Measurements from ENCODE around the gene UBL5.

Gene UBL5

DNA sequence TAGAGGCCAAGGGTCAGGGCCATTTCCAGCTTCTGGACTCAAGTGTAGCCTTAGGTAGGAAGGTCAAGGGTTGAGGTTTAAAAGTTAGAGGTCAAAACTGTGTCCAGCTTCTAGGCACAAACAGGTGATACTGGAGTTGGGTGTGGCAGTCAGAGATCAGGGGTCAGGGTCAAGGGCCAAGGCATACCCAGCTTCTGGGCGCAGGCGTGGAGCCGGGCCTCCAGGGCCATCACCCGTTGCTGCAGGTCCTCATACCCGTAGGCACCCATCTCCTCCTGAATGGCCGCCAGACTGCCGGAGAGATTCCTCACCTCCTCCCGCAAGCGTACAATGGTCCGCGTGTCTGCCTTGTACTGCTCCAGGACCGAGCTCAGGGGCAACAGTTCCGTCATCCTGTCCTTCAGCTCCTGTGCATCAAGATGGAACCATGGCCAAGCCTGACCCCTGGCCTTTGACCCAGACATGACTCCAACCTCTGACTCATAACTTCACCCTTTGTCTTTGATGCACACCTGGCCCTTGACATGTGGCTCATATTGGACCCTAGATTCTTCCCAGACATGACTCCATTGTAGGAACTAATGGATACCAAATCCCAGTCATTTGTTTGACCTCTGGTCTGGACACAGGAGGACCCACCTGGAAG is 29.5 kb downstream of the UBL5 start:
- DNase-seq: no peak

DNA sequence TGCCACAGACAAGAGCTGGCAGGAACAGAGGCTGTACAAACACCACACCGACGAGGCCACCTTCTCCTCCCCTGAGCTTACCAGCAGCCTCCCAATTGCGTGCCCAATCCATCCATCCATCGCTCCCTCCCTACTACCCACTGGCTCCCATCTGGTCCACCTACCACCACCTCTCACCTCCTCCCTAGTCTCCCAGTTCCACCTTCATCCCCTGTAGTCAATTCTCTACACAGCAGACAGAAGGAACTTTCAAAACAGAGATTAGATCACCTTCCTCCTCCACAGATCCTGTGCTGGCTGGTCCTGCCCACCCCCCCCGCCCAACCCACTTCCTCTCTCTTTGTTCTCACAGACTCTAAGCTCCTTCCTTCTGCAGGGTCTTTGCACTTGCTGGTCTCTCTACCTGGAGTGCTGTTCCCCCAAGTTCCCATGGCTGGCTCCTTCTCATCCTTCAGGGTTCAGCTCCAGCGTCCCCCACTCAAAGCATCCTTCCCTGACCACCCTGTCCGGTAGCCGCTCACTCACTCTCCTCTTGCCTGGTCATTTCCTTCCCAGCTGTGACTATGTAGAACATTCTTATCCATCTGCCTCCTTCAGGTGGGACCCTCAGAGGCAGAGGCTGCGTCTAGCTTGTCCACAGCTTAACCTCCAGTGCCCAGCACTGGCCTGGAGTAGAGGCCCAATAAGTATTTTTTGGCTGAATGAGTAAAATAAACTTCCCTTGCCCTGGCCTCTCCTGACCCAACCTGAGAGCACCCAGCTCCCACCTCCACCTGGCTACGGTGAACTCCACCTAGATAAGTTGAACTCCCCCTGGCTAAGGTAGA is 30.4 kb downstream of the UBL5 start:
- peak; percentile 5 for DNase-seq

DNA sequence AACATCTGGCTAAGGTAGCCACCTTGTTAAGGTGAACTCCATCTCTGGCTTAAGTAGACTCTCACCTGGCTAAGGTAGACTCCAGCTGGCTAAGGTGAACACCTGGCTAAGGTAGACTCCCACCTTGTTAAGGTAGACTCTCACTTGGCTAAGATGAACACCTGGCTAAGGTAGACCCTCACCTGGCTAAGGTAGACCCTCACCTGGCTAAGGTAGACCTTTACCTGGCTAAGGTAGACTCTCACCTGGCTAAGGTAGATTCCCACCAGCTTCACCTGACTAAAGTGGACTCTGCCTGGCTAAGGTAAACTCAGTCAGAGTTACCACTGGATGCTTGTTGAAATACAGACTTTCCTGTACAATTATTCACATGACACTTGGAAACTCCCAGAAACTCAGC is 31.0 kb downstream of the UBL5 start:
- DNase-seq: no peak

DNA sequence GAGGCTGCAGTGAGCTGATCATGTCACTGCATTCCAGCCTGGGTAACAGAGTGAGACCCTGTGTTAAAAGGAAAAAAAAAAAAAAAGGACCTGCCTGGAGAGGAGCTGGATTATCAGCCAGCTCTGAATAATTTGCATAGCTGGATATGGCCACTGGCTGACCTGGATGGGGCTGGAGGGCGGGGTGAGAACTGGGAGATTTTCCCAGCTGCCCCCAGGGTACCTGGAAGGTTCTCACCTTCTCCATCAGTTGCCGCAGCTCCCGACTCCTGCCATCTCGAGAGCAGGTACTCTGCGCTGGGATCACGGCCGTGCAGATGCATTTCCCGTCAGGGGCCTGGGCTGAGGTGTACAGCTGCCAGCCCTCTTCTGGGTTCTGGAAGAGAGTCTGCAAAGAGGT is 32.7 kb downstream of the UBL5 start:
- no peak for DNase-seq

DNA sequence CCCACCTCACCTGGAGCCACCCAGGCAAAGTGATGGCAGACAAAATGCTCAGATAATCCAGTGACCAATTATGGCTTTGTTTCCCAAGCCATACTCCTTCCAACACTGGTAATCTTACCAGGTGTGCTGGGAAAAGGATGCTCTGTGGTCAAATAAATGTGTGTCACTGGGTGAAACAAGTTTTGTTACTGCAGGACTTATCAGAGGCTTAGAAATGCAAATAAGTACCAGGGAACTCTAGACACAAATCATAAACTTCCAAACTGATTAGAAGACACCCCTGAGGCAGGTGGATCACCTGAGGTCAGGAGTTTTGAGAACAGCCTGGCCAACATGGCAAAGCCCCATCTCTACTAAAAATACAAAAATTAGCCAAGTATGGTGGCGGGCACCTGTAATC is 33.8 kb downstream of the UBL5 start:
- no peak for DNase-seq

DNA sequence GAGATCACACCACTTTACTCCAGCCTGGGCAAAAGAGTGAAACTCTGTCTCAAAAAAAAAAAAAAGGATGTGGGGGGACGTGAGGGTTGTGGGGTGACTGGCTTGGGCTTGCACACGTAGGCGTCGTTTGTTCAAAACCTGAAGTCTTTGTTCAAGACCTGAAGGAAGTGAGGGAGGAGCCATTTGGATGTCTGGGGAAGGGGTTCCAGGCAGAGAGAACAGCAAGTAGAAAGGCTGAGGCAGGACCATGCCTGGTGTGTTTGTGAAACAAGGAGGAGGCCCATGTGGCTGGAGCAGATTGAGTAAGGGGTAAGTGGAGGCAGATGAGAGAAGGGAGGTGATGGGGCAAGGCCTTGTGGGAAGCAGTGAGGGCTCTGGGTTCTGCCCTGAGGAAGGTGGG is 35.2 kb downstream of the UBL5 start:
- DNase-seq: no peak

DNA sequence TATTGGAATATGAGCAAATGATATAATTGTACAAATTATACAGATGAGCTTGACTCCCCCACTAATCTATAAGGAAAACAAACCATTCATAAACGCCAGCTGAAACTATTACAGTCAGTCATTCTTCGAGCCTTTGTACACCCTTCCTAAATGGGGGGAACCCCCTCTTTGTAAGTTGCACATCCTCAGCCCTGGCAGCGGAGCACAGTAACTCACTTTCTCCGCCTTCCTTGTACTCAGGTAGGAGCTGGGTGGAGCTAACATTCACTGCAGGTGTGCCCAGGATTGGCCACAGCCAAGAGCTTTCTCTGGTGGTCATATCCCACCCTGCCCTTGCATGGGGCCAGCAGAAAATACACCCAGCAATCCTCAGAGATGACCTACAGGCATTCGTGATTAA is 36.0 kb downstream of the UBL5 start:
- DNase-seq: no peak

DNA sequence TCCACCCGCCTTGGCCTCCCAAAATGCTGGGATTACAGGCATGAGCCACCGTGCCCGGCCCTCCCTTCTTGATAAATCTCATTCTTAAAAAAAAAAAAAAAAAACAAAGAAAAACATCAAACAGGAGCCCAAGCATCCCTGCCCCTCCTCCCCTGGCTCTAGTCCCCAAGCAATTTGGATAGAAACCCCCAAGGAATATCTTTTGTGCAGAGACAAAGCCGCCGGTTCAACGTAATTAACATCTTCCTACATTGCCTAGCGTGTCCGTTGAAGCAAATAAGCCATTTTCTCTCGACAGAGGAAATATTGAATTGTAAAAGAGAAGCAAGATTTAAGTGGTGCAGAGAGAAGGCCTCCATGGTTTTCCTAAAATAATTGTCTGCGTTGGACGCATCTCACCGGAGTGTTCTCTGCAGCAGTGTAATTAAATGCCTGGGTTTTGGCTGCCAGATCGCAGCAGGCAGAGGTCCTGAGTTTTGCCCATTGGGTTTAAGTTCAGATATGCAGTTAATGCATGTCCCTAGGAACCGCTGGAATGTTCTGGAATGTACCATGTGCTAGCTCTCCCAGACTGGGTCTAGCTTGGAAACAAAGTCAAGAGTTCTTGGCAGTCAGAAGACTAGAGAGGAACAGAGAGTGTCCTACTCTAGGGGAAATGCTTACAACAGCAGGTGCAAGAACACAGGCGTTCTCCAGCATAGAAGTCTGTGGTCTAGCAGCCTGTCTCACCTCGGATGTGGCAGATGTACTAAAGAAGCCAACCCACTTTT is 38.2 kb downstream of the UBL5 start:
- peak; percentile 48 for DNase-seq

DNA sequence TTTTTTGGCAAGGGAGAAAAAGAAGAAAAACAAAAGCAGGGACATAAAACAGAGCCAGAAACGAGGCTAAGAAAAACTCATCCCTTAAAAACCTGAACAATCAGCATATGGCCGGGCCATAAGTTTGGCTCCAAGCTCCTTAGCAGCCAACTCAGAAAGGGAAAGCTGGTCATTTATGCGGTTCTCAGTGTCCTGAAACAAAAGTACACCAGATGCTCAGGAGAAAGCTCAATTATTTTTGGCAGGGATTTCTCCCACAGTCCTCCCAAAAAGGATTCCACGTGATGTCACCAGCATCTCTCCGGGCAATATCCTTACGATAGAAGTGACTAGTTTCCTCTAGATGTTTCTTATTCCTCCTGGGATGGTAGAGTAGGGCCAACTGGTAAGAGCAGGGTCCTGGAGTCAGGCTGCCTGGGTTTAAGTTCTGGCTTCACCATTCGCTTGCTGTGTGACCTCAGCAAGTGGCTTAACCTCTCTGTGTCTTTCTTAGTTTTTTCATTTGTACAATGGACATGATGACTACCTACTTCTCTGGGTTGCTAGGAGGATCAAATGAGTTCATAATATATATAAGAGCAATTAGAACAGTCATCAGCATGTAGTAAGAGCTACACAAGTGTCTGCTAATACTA is 41.4 kb downstream of the UBL5 start:
- DNase-seq: no peak

DNA sequence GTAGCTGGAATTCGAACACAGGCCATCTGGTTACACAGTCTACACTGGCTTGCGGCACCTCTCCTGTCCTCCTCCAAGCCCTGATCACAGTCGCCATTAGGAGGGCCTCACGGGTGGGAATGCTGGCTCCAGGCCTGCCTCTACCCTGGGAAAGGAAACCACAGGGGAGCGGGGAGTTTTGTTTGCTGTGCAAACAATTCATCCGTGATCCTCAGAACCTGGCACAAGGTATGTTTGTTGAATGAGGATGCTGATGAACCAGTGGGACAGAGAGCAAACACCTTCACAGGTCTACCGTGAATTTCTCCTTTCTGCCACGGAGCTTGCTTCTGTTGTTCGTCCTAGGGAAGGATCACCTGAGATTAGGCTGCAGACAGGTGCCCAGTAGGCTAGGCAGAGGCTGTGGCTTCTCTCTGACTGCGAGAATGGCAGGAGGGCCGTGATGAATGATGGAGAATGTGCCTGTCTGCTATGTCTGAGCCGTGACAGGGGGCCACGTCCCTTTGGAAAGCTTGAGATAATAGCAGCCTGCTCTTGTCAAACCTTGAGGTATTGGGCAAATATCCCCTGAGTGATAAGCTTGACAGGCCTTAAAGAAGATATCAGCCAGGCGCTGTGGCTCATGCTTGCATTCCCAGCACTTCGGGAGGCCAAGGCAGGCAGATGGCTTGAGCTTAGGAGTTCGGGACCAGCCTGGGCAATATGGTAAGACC is 44.1 kb downstream of the UBL5 start:
- no peak for DNase-seq

DNA sequence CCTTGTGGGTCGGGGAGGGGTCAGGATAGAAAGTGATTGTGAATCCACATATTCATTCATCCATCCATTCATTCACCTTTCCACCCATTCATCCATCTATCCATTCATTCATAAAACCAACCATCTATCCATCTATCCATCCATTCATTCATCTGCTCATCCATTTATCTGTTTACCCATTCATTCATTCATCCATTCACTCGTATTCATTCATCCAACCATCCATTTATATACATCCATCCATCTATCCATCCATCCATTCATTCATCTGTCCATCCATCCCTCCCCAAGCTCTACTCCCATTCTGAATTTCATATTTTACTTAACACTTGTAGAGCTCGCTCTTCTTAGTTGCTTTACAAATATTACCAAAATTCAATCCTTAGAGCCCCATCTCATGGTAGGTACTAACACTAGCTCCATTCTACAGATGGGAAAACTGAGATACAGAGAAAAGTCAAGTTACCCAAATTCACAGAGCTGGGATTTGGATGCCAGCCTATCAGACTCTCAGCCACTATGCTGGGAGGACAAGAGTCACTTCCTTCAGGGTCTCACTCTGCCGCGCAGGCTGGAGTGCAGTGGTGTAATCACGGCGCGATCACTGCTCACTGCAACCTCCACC is 45.0 kb downstream of the UBL5 start:
- no peak for DNase-seq

DNA sequence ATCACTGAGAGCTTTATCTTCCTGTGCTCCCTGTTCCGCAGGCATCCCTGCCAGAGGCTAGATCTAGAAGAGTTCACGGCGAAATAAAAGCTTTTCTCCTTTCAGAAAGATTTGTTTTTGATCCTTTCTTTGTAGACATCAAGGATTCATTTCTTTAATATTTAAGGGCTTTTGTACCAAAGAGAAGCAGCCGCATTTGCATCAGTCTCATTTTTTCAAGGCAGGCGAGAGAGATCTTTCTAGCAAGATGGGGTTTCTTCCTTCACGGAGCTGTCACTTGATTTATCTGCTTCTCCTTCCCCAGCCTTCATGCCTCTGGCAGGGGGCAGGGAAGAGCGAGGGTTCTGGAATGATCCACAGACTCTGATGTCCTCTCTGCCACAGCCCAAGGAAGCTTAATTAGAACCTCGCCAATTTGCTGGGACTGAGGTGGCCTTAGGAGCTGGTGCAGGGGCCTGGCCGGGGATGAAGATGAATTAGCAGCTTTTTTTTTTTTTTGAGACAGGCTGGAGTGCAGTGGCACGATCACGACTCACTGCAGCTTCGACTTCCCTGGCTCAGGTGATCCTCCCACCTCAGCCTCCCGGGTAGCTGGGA is 47.4 kb downstream of the UBL5 start:
- DNase-seq: no peak

DNA sequence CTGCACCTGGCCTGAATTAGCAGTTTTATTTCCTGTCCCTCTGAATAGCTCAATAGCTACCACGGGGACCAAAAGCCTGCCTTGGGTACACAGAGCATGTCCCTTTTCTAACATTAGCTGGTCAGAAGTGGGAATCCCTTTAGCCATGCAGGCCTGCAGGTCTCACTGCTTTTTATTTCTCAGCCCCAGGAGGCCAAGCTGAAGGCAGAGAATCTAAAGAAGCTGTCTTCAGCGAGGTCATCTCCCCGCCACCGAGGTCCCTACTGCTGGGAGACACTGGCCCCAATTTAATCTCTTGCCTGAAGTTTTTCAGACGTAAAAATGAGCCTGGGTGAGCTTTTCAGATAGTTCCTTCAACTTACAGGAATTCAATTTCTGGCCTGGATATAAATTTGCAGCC is 48.1 kb downstream of the UBL5 start:
- DNase-seq: no peak

DNA sequence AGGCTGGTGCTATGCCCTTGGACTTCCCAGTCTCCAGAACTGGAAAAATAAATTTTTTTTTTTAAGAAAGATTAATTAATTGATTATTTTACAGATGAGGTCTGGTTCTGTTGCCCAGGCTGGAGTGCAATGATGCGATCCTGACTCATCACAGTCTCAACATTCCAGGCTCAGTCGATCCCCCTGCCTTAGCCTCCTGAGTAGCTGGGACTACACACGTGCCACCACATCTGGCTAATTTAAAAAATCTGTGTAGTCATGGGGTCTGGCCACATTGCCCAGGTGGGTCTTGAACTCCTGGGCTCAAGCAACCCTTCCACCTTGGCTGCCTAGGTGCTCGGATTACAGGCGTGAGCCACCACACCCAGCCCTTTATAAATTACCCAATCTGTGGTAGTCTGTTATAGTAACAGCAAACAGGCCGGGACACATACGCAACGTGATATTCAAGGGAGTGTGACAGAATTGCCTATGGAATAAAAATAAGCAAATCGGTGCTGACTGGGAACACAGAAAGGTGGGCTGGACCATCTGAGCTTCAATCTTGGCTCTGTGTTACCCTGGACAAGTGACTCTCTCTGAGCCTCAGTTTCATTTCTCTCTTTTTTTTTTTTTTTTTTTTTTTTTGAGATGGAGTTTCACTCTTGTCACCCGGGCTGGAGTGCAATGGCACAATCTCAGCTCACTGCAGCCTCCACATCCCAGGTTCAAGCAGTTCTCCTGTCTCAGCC is 50.2 kb downstream of the UBL5 start:
- DNase-seq: no peak

DNA sequence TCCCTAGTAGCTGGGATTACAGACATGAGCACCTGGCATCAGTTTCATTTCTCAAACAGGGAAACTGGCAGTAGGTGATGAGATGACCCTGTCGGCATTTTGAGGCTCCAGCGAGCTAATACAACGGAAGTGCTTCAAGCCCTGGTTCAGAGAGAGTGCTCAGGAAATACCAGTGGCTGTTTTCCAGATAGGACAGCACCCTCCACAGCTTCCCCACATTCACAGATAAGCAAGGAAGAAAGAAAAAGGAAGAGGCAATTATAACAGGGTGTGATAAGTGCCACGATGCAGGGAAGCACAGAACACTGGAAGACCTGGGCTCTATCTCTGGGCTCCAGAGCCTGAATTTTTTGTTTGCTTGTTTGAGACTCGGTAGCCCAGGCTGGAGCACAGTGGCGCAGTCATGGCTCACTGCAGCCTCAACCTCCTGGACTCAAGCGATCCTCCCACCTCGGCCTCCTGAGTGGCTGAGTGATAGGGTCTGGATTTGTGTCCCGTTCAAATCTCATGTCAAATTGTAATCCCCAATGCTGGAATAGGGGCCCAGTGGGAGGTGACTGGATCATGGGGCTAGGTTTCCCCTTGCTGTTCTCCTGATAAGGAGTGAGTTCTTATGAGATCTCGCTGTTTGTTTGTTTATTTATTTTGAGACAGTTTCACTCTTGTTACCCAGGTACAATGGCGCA is 50.9 kb downstream of the UBL5 start:
- DNase-seq: no peak

Data from CD4-positive, alpha-beta T cell treated with Interferon gamma for 1 hour (primary cell).